GM19463 (cell line): ENCODE data around the gene CRYBB1.

Experiments used
- ATAC-seq: cut with Tn5 transposase; IDR thresholded peaks from one replicate; pipeline ENCODE4 v1.9.1; 2021; ENCODE audit warnings: mild to moderate bottlenecking, moderate library complexity; ENCODE audit not compliant: unreplicated experiment

CRYBB1 gene

GRCh38 chr22:26610072-26610958 lies 7.5 kb downstream of the CRYBB1 start:
- ATAC-seq: peak; percentile 73

DNA sequence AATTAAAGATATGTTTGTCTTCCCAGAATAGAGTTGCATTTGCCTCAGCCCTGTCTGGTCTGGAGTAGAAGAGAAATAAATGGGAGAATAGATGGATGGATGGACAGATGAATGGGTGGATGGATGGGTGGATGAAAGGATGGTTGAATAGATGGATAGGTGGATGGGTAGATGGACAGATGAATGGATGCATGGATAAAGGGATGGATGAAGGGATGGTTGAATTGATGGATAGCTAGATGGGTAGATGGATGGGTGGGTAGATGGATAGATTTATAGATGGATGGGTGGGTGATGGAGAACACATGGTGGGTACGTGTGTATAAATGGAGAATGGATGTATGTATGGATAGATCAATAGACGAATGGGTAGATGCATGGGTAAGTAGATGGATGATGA lies 8.5 kb downstream of the CRYBB1 start:
- ATAC-seq: no peak

DNA sequence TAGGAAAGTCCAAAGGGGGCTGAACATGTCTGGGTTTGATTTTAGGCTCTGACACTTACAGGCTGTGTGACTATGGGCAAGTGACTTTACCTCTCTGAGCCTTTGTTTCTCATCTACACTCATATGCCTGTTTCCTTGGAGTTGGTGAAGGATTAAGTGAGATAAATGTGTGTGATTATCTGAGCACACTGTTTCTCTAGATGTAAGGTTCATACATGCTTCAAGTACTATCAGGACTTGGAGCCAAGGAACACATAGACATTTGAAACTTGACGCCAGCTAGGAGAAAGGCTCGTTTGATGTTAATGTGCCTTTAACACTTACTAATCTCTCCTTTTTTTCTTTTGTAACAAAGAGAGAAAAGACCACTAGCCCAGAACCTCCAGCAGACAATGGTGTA lies 9.7 kb downstream of the CRYBB1 start:
- ATAC-seq: no peak

DNA sequence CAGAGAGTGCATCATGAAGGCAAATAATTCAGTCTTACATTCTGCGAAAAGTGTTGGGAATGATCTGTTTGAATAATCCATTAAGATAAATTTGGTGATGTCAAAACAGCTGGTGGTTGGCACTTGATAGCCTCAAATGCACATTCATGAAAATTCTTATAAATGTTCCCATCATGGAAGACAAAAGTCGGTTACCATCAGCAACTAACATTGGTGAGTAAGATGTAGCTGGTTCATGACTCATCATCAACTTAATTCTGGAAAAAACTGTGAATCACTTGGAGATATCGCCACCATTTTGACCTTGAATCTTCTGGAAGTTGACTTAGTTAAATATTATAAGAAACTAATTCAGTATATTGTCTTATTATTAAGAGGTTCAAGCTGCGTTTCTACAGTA lies 11.2 kb downstream of the CRYBB1 start:
- ATAC-seq: no peak

DNA sequence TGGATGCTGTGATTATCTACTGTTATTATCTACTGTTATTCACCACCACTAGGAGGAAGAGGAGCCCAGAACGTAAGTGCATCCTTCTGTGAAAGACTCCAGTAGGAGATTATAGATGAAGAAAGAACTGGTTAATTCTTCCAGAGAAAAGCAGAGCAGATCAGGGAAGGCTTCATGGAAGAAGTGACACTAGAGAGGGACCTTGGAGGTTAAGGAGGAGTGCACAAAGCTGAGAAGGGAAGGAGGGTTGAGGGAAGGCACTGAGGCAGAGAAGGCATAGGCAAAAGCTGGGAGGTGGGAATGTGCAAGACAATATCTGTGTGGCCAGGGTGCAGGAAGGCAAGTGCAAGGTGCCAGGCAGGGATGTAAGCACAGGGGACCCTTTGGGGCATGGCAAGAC lies 13.5 kb downstream of the CRYBB1 start:
- ATAC-seq: no peak

DNA sequence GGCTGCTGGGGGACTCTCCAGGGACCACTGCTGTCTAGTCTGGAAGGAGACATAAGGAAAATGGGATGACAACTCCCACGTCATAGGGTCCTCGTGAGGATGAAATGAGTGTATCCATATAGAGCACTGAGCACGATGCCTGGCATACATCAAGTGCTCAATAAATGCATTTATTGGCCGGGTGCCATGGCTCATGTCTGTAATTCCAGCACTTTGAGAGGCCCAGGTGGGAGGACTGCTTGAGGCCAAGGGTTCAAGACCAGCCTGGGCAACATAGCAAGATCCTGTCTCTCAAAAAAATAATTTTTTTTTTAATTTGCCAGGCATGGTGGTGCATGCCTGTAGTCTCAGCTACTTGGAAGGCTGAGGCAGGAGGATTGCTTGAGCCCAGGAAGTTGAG lies 15.7 kb downstream of the CRYBB1 start:
- ATAC-seq: no peak

DNA sequence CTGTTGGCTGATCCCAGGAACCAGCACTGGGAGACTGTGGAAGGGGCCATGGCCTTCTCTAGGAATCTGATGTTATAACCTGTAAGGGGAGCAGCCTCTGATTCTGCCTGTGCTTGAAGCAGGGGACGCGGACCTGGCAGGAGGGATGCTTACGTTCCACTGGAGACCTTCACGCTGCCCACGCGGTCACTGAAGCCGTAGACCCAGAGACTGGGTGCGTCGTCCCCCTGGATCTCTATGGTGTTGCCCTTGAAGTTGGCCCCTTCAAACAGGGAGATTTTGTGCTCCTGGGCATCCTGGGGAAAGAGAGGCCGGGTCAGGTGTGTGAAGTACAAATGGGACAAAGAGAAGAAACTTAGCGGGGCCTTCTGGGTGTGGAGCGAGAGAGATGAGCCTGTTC lies 16.1 kb downstream of the CRYBB1 start:
- no peak for ATAC-seq

DNA sequence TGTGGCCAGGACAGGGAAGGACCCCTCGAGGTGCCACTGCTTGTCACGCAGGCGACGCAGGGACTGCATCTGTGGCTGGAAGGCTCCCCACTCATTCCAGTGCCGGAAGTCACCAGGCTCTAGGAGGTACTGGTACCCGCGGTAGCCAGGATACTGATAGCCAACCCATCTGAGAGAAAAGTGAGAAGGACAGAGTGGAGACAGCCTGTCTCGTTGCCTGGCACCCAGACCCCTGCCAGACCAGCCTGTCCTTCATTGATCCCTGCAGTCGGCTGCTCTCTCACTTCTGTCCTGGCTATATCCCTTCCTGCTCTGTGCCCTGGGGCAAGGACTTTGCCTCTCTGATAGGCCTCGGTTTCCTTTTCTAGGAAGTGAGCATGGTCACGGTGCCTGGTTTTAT lies 18.3 kb downstream of the CRYBB1 start:
- no peak for ATAC-seq

DNA sequence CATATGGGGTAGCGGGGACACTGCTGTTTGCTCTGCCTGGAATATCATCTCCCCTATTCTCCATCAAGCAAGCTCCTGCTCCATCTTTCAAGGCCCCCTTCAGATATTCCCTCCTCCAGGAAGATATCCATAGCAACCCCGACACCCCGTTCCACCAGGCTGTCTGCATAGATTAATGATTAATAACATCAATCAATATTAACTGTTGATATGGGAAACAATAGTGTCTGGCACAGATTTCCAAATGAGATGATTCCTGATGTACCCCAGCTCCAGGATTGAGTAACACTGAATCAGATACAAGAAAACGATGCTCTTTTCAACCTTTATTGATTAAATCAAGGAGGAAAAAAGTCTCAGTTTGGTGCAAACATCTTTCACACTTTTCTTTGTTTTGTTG lies 20.3 kb downstream of the CRYBB1 start:
- ATAC-seq: no peak

DNA sequence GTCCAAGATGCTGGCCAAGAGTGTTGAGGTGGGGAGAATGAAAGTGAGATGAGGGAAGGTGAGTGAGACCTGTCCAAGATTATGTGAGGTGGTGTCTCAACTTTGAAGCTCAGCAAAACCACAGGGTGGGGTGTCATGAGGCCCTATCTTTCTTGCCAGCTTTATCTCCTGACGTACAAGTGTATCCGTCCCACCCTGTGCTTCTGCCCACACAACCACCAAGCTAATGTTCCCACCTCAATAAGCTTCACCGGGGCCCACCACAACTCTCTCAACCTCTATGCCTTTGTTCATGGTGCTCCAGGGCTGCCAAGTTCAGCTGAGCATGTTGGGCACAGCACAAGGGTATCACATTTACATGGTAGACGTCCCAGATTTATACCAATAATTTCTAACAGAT lies 20.8 kb downstream of the CRYBB1 start:
- ATAC-seq: no peak

GRCh38 chr22:26593763-26594162 lies 24.1 kb downstream of the CRYBB1 start:
- no peak for ATAC-seq

- ATAC-seq: no peak
Observed at GRCh38 chr22:26592421-26592891, 25.4 kb downstream of the CRYBB1 start.

GRCh38 chr22:26589845-26590736 lies 27.7 kb downstream of the CRYBB1 start, which contains the start of gene TPST2:
TPST2 (minus strand) TSS chr22:26590132; CDS start chr22:26541630, 48,502 bp downstream.
- peak; percentile 75 for ATAC-seq

- ATAC-seq: peak; percentile 2
Observed at GRCh38 chr22:26589367-26589844, 28.4 kb downstream of the CRYBB1 start.

- no peak for ATAC-seq
Observed at GRCh38 chr22:26588729-26589366, 29.0 kb downstream of the CRYBB1 start.

DNA sequence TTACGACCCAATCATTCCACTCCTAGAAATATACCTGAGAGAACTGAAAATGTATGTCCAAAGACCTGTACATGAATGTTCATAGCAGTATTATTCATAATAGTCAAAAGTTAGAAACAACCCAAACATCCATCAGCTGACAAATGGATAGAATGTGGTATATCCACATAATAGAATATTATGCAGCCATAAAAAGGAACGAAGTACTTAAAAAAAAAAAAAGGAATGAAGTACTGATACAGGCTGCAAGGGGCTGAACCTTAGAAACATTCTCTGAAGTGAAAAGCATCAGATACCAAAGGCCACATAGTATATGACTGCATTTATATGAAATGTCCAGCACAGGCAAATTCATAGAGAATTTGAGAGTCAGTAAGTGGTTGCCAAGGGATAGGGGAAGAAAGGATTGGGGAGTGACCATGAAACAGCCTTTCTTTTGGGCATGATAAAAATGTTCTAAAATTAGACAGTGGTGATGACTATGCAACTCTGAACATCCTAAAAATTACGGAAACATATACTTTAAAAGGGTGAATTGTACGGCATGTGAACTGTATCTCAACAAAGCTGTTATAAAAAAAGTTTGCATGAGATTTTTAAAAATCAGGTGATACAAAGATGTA lies 29.7 kb downstream of the CRYBB1 start:
- no peak for ATAC-seq

- ATAC-seq: no peak
Observed at GRCh38 chr22:26586556-26587325, 31.1 kb downstream of the CRYBB1 start.

GRCh38 chr22:26585104-26585790 lies 32.6 kb downstream of the CRYBB1 start:
- no peak for ATAC-seq

DNA sequence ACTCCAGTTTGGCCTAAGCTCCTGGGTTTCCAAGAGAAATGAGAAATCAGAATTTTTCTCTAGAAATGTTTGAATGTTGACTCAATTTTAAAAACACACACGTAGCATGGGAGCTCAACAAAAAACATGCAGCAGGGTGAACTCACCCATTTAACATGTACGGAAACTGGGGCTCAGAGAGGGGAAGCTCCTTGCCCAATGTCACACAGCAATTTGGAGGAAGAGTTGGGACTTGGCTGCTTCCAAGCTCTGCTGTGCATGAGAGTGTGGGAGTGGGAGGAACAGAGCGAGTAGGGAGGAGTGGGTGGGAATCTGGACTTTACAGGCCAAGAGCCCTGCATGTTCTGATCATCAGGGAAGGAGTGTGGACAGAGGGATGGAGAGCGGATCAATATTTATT lies 33.8 kb downstream of the CRYBB1 start:
- ATAC-seq: no peak
